OCI-M2 (cell line): ENCODE measurements around the gene MAF.

Experiments used
- DNase-seq: peaks from one replicate; lab custom pipeline; 2025; ENCODE audit not compliant: unreplicated experiment; lab: John Stamatoyannopoulos, UW

MAF gene

DNA sequence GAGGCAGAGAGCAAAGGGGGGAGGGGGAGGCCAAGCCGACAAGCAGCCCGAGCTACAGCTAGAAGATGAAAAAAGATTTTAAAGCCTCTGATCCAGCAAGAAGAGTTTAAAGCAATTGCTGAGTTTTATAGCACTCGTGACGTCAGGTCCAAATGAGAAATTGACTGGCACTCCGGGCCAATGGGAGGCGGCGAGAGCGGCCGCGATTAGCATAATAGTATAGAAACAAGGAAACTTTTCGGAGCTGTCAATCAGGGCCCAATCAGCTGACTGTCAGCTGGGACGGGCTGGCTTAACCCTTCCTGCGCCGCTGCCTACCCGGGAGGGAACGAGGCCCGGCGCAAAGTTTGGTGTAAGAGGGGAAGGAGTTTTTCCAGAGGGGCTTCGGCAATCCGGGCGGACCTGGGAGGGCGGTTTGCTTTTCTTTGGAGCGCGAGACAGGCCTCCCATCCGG is at the start of gene MAF:
Gene MAF (minus strand): TSS at position 100 of the 454 bp plus-strand sequence. CDS start 835 bp downstream, outside the sequence.
- DNase-seq = no peak

DNA sequence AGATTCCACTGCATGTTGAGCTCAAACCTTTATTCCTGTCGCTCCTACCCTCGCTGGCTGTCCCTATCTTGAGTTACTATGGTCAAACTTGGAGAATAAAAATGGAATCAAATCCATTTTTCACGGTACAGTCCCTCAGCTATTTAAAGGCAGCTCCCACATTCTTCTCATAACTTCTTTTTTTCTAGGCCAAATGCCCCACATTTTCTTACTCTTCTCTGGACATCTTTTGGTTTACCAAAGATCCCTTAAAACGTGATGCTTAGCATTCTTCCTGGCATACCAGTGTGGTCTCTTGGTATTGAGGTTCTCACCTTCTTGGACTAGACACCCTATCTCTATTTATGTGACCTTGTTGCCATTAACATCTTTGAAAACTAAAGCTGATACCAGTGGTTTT is 48.3 kb upstream of the MAF start:
- no peak for DNase-seq

- no peak for DNase-seq
These were observed 47.0 kb upstream of the MAF start for GRCh38 chr16:79647586-79647985.

GRCh38 chr16:79645701-79646100 is 45.2 kb upstream of the MAF start:
- no peak for DNase-seq

GRCh38 chr16:79644971-79645667 is 44.6 kb upstream of the MAF start:
- DNase-seq = no peak

DNA sequence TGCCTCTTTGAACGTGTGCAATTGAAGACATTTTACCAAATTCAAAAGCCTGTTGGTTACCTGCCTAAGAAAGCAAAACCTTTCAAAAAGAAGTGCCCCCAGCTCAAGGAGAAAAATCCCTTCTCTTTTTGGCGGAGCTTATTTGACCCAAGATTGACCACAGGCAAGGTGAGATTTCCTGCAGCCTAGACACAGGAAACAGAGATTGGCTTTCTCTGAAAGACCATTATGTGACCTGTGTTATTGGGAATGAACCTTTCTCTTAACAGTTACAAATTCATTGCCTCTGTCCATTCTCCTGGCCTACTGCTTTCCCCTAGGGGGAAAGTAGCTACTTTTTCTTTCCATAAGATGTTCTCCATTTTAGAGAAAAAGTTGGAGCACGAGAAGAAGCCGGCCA is 42.1 kb upstream of the MAF start:
- no peak for DNase-seq

- DNase-seq = no peak
These were observed 40.2 kb upstream of the MAF start for GRCh38 chr16:79640513-79641360.

- DNase-seq = no peak
These were observed 39.2 kb upstream of the MAF start for GRCh38 chr16:79639576-79640311.

GRCh38 chr16:79638386-79638785 is 37.8 kb upstream of the MAF start:
- DNase-seq = no peak

GRCh38 chr16:79635488-79635887 is 35.0 kb upstream of the MAF start:
- DNase-seq = no peak

DNA sequence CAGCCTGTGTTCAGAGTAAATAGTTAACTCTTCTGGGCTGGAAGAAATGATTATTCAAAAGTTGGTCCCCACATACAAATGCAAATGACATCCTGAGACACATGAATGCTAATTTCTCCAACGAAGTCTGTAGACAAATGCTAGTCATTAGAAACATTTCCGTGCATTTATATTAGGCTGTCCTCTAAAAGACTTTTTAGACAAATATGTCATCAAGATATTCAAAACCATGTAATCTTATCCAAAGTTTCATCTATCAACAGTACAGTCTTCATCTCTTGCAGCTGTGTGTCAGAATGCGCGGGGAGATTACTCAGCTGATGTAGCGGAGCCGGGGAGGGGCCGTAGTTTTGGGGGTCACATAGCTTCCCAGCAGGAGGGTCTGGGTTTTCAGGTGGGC is 33.8 kb upstream of the MAF start:
- DNase-seq = no peak

DNA sequence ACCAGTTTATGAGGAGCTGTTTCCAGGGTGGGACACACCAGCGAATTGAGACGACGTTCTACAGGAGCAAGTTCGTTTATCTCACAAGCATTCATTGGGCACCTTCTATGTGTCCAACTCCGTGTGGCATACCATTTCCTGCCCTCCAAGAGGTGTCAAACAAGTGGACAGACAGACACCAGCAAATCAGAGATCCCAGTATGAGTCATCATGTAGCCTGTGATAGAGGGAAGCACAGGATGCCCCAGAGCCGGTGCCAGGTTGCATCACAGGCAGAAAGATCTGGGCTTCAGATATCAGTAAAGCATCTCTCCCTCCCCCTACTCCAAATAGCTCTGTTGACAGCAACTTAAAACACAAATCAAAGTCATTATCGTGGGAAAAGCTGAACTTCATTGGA is 31.8 kb upstream of the MAF start:
- DNase-seq = no peak

- no peak for DNase-seq
These were observed 28.5 kb upstream of the MAF start for GRCh38 chr16:79628988-79629387.

DNA sequence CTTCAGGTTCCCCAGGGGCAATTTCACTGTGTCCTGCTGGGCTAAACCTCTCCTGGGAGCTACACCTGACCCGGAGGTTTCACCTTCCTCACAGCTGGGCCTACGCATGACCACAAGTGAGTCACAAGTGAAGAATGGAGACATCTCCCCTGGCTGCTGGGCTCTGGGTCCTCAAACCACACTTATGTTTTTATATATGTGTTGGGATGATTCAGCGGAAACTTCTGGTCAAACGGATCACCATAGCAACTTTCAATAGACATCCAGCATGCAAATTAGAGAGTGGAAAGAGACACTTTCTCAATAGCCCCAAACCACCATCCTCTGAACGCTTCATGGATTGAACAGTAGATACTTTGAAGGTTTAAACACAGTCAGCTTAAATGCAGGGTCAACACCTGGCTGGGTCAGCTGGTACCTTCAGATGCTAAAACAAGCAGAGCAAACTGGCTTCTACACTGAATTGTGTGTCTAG is 28.0 kb upstream of the MAF start:
- DNase-seq = no peak

GRCh38 chr16:79627092-79627491 is 26.6 kb upstream of the MAF start:
- no peak for DNase-seq

DNA sequence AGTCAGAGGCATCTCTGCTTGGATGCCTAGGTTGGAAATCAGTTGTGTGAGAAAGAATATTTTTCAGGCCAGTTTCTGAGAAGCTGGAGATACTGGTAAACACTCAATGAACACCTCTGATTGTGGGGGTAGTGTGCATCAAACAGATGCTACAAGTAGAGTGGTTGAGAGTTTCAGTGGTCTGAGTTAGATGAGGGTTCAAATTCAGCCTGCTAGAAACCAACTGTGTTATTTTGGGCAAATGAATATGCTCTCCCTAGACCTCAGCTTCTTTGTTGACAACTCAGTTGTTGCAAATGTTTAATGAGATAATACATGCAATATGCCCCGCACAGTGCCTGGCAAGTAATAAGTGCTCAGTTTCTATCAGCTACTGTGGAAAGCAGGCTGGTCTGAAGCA is 25.2 kb upstream of the MAF start:
- no peak for DNase-seq

GRCh38 chr16:79623824-79624223 is 23.3 kb upstream of the MAF start:
- DNase-seq = no peak

- no peak for DNase-seq
These were observed 22.5 kb upstream of the MAF start for GRCh38 chr16:79623062-79623461.

DNA sequence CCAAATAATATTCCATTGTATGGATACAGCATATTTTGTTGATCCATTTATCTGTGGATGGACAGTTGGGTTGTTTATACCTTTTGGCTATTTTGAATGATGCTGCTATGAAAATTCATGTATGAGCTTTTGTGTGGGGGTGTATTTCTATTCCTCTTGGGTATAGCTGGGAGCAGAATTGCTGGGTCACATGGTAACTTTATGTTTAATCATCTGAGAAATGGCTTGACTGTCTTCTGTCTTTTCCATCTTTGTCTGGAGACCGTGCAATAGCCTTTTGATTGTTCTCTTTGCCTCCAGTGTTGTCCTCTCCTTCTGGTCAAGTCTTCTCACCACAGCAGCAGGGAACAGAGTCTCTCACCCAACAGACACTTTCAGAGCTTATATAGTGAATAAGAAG is 20.5 kb upstream of the MAF start:
- DNase-seq = no peak

GRCh38 chr16:79618692-79619050 is 18.1 kb upstream of the MAF start:
- DNase-seq = no peak

GRCh38 chr16:79618041-79618691 is 17.6 kb upstream of the MAF start:
- DNase-seq = no peak
